ENCODE results near the gene PPARA. TPM values are rescaled to one million over a fixed set of nuclear protein-coding genes. Genes with fewer than 3 reads are reported as not detected.
A peak's percentile ranks its signal among the peaks of the same experiment; 100 is the strongest.

Gene PPARA
- total RNA-seq, 3 donors from 2014 or later (not counting 1 experiment from before 2014, with no cell fraction given) = 20.1 to 27.8 (median 27.0) TPM

DNA sequence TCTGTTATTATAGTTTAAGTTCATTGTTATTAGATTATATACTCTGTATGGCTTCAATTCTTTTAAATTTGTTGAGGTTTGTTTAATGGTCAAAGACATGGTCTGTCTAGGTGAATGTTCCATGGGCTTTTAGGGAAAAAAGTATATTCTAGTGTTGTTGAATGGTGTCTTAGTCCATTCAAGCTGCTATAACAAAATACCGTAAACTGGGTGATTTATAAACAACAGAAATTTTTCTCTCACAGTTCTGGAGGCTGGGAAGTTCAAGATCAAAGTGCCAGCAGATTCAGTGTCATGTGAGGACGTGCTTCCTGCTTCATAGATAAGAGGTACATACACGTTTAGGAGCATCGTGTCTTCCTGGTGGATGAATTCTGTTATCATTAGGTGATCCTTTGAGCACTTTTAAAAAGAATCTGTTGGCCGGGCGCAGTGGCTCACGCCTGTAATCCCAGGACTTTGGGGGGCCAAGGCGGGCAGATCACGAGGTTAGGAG is 26.2 kb downstream of the PPARA start:
- Mint-ChIP-seq H3K4me3 (no peak overlapping the region), H3K9me3 (peaks cover 0 to 13% of the 10 kb centered on the region in 2 donors), H3K4me1 (peaks cover 21 to 25% of the 10 kb centered on the region in 2 donors), H3K36me3 (peaks cover 21% of the 10 kb centered on the region), H3K27ac (no peak overlapping the region), H3K27me3 (ENCODE audit: low read depth in 2 of 2) (no peaks in the 10 kb centered on the region)
- Histone ChIP-seq H3K27me3 (ENCODE audit: control insufficient read depth, insufficient read depth, low read length) (no peaks in the 10 kb centered on the region), H3K9me3 (ENCODE audit: control insufficient read depth, insufficient read depth, low read length) (peaks cover 13% of the 10 kb centered on the region), H3K36me3 (ENCODE audit: control insufficient read depth, insufficient read depth, low read length) (peaks cover 3% of the 10 kb centered on the region), H3K27ac (ENCODE audit: low read length) (no peak overlapping the region), H3K4me3 (ENCODE audit: low read length) (no peak overlapping the region), H3K4me1 (ENCODE audit: control insufficient read depth, insufficient read depth, low read length) (peaks cover 7% of the 10 kb centered on the region)
- TF ChIP-seq, protein P1, sequence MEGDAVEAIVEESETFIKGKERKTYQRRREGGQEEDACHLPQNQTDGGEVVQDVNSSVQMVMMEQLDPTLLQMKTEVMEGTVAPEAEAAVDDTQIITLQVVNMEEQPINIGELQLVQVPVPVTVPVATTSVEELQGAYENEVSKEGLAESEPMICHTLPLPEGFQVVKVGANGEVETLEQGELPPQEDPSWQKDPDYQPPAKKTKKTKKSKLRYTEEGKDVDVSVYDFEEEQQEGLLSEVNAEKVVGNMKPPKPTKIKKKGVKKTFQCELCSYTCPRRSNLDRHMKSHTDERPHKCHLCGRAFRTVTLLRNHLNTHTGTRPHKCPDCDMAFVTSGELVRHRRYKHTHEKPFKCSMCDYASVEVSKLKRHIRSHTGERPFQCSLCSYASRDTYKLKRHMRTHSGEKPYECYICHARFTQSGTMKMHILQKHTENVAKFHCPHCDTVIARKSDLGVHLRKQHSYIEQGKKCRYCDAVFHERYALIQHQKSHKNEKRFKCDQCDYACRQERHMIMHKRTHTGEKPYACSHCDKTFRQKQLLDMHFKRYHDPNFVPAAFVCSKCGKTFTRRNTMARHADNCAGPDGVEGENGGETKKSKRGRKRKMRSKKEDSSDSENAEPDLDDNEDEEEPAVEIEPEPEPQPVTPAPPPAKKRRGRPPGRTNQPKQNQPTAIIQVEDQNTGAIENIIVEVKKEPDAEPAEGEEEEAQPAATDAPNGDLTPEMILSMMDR (IDR thresholded peaks at IDR 0.05) = no peak
- WGBS (ENCODE audit: insufficient coverage) = 95% methylated on average over 9 of the region's 9 CpGs
- ATAC-seq = no peak
- intact Hi-C loops (cut with micrococcal nuclease) = no loop called here
- no peak for DNase-seq

DNA sequence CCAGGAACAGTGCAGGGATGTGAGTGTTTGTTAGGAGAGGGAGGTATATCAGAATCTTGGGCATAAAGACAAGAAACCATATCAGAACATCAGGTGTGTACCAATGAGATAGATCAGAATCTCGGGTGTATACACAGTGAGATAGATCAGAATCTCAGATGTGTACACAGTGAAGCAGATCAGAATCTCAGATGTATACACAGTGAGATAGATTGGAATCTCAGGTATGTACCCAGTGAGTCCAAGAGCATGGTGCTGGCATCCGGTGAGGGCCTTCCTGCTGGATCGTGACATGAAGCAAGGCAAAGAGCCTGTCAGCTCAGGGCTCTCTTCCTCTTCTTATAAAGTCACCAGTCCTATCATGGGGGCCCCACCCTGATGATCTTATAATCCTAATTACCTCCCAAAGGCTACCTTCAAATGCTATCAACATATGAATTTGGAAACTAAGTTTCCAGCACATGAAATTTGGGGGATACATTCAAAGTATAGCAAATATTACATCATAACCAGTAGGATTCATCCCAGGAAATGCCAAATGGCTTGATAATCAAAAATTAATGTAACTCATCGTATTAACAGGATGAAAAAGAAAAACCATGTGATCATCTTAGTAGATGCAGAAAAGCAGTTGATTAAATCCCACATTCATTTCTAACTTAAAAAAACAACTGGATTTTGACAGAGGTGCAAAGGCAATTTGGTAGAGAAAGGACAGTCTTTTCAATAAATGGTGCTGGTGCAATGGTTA is 28.6 kb downstream of the PPARA start:
- no peak overlapping the region for H3K4me3 Mint-ChIP-seq
- no peak overlapping the region for H3K27ac ChIP-seq (ENCODE audit: low read length)
- peaks cover 29% of the 10 kb centered on the region in 2 donors for H3K4me1 Mint-ChIP-seq
- 98% methylated on average over 4 of the region's 4 CpGs for WGBS (ENCODE audit: insufficient coverage)
- no peak overlapping the region for H3K27ac Mint-ChIP-seq
- TF ChIP-seq, protein P1 (IDR thresholded peaks at IDR 0.05) = no peak
- DNase-seq (no peak), ATAC-seq (no peak)
- H3K36me3 ChIP-seq (ENCODE audit: control insufficient read depth, insufficient read depth, low read length) = peaks cover 3% of the 10 kb centered on the region
- H3K9me3 Mint-ChIP-seq = peaks cover 0 to 13% of the 10 kb centered on the region in 2 donors
- peaks cover 13% of the 10 kb centered on the region for H3K9me3 ChIP-seq (ENCODE audit: control insufficient read depth, insufficient read depth, low read length)
- peaks cover 21% of the 10 kb centered on the region for H3K36me3 Mint-ChIP-seq
- H3K27me3 ChIP-seq (ENCODE audit: control insufficient read depth, insufficient read depth, low read length) = no peaks in the 10 kb centered on the region
- intact Hi-C loops (cut with micrococcal nuclease) = no loop called here
- peaks cover 6% of the 10 kb centered on the region for H3K4me1 ChIP-seq (ENCODE audit: control insufficient read depth, insufficient read depth, low read length)
- no peak overlapping the region for H3K4me3 ChIP-seq (ENCODE audit: low read length)
- no peaks in the 10 kb centered on the region for H3K27me3 Mint-ChIP-seq (ENCODE audit: low read depth in 2 of 2)

DNA sequence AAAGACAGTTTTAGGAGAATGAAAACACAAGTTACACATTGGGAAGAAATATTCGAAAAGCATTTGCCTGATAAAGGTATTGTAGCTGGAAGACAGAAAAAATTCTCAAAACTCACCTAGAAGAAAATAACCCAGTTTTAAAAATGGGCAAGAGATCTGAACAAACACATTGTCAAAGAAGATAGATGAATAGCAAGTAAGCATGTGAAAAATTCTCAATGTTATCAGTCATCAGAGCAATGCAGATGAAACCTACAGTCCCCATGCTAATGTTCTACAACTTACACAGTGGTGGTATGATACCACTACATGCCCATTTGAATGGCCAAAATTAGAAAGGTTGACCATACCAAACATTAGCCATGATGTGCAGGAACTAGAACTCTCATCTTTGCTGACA is 29.4 kb downstream of the PPARA start:
- H3K4me3 Mint-ChIP-seq = no peak overlapping the region
- H3K27ac Mint-ChIP-seq = peak overlapping the region in 1 of 2 donors; percentile 18
- WGBS (ENCODE audit: insufficient coverage) = no CpG with 5 or more reads among the region's 1 CpG
- intact Hi-C loops (cut with micrococcal nuclease) = no loop called here
- Histone ChIP-seq H3K27me3 (ENCODE audit: control insufficient read depth, insufficient read depth, low read length) (no peaks in the 10 kb centered on the region), H3K4me1 (ENCODE audit: control insufficient read depth, insufficient read depth, low read length) (peaks cover 6% of the 10 kb centered on the region), H3K36me3 (ENCODE audit: control insufficient read depth, insufficient read depth, low read length) (peaks cover 3% of the 10 kb centered on the region), H3K4me3 (ENCODE audit: low read length) (no peak overlapping the region), H3K27ac (ENCODE audit: low read length) (no peak overlapping the region), H3K9me3 (ENCODE audit: control insufficient read depth, insufficient read depth, low read length) (peaks cover 13% of the 10 kb centered on the region)
- H3K36me3 Mint-ChIP-seq = peaks cover 21% of the 10 kb centered on the region
- peaks cover 29 to 33% of the 10 kb centered on the region in 2 donors for H3K4me1 Mint-ChIP-seq
- peaks cover 0 to 13% of the 10 kb centered on the region in 2 donors for H3K9me3 Mint-ChIP-seq
- ATAC-seq (no peak), DNase-seq (no peak)
- H3K27me3 Mint-ChIP-seq (ENCODE audit: low read depth in 2 of 2) = no peaks in the 10 kb centered on the region
- TF ChIP-seq, protein P1 (IDR thresholded peaks at IDR 0.05) = no peak

All from natural killer cell (primary cell).